HG02981 (cell line): ENCODE data around the gene GCAT.
A peak's percentile ranks its signal among the peaks of the same experiment; 100 is the strongest.

Experiments used
- ATAC-seq: cut with Tn5 transposase; IDR thresholded peaks from one replicate; pipeline ENCODE4 v1.9.1; 2021; ENCODE audit warnings: mild to moderate bottlenecking, moderate library complexity; ENCODE audit not compliant: unreplicated experiment

The GCAT gene

GRCh38 chr22:37807410-37808293 is at the start of gene GCAT:
Gene GCAT (plus strand): TSS chr22:37807934. CDS start chr22:37807968, 34 bp downstream.
- ATAC-seq, result peak; percentile 93

- ATAC-seq, result no peak
Observed at GRCh38 chr22:37758694-37759093, 49.0 kb upstream of the GCAT start.

- no peak for ATAC-seq
Observed at GRCh38 chr22:37759281-37759680, 48.5 kb upstream of the GCAT start.

- ATAC-seq, result no peak
Observed at GRCh38 chr22:37760152-37760551, 47.6 kb upstream of the GCAT start.

GRCh38 chr22:37762389-37762836 is 45.3 kb upstream of the GCAT start:
- no peak for ATAC-seq

- no peak for ATAC-seq
Observed at GRCh38 chr22:37763012-37763411, 44.7 kb upstream of the GCAT start.

GRCh38 chr22:37763652-37764051 is 44.1 kb upstream of the GCAT start:
- ATAC-seq, result no peak

- ATAC-seq, result no peak
Observed at GRCh38 chr22:37764622-37765021, 43.1 kb upstream of the GCAT start.

GRCh38 chr22:37765498-37765897 is 42.2 kb upstream of the GCAT start:
- no peak for ATAC-seq

- ATAC-seq, result no peak
Observed at GRCh38 chr22:37765953-37766576, 41.7 kb upstream of the GCAT start.

GRCh38 chr22:37768273-37768672 is 39.5 kb upstream of the GCAT start:
- no peak for ATAC-seq

- ATAC-seq, result no peak
Observed at GRCh38 chr22:37769056-37769455, 38.7 kb upstream of the GCAT start.

GRCh38 chr22:37771081-37771480 is 36.7 kb upstream of the GCAT start:
- ATAC-seq, result no peak

- no peak for ATAC-seq
Observed at GRCh38 chr22:37771702-37772427, 35.9 kb upstream of the GCAT start.

GRCh38 chr22:37774728-37775127 is 33.0 kb upstream of the GCAT start:
- ATAC-seq, result no peak

GRCh38 chr22:37775785-37776638 is 31.7 kb upstream of the GCAT start:
- no peak for ATAC-seq

- ATAC-seq, result no peak
Observed at GRCh38 chr22:37776639-37777005, 31.1 kb upstream of the GCAT start.

- no peak for ATAC-seq
Observed at GRCh38 chr22:37777122-37777687, 30.5 kb upstream of the GCAT start.

- no peak for ATAC-seq
Observed at GRCh38 chr22:37778370-37779009, 29.2 kb upstream of the GCAT start.
